ENCODE measurements around the gene ATG10. TPM values are rescaled to one million over a fixed set of nuclear protein-coding genes. Genes with fewer than 3 reads are reported as not detected.
"Not testable (repeated sequence)": the region's sequence is repeated elsewhere in the genome, so short reads cannot be mapped to it uniquely, and the experiment has no call there.

Gene ATG10
- total and polyA plus RNA-seq, 2 donors = 6.1 to 14.5 TPM

DNA sequence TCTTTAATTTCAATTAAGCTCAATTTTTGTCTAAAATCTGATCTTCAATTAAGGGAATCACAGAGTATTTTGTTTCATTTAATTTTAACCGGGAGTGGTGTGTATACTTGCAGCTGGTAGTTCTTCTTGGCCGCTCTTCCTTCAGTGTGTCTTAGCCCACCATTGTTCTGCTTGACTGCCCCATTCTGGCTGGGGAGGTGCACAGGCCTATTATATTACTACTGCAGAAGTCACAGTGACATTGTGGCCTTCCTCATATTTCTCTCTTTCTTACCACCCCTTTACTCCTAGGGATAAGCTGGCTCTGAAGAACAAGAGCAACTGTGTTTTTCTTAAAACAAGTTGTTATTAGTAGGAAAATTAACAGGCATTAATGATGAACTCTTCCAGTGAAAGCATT, 123.7 kb downstream of the ATG10 start:
- Histone ChIP-seq H3K36me3 (ENCODE audit: insufficient read depth) (no peaks in the 10 kb centered on the region), H3K4me3 (ENCODE audit: low read depth, low read length) (no peak overlapping the region), H3K4me1 (ENCODE audit: insufficient read depth) (no peaks in the 10 kb centered on the region), H3K27ac (ENCODE audit: low read depth) (no peak overlapping the region)
- no peak for DNase-seq (ENCODE audit: extremely low spot score)
- WGBS = 94% methylated on average over 2 of the region's 2 CpGs

DNA sequence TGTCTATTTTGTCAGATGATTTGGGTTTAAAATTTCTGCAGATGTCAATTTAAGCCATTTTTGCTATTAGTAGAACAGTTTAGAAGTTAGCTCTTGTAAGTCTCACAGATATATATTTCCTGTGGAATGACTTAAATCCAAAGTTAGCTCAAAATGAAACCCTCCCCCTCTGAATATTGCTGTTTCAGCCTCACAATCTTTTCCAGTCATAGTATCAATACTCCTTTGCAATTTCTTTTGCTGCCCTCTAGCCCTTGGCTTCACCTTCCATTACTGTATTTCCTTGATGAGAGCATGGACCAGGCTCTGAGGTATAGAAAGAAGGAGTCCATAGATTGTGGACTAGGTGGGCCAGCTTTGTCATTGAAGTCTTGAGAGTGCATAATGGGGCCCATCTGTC, 124.4 kb downstream of the ATG10 start:
- no peak for DNase-seq (ENCODE audit: extremely low spot score)
- H3K4me3 ChIP-seq (ENCODE audit: low read depth, low read length) = no peak overlapping the region
- no peak overlapping the region for H3K27ac ChIP-seq (ENCODE audit: low read depth)
- no peaks in the 10 kb centered on the region for H3K36me3 ChIP-seq (ENCODE audit: insufficient read depth)
- H3K4me1 ChIP-seq (ENCODE audit: insufficient read depth) = no peaks in the 10 kb centered on the region

DNA sequence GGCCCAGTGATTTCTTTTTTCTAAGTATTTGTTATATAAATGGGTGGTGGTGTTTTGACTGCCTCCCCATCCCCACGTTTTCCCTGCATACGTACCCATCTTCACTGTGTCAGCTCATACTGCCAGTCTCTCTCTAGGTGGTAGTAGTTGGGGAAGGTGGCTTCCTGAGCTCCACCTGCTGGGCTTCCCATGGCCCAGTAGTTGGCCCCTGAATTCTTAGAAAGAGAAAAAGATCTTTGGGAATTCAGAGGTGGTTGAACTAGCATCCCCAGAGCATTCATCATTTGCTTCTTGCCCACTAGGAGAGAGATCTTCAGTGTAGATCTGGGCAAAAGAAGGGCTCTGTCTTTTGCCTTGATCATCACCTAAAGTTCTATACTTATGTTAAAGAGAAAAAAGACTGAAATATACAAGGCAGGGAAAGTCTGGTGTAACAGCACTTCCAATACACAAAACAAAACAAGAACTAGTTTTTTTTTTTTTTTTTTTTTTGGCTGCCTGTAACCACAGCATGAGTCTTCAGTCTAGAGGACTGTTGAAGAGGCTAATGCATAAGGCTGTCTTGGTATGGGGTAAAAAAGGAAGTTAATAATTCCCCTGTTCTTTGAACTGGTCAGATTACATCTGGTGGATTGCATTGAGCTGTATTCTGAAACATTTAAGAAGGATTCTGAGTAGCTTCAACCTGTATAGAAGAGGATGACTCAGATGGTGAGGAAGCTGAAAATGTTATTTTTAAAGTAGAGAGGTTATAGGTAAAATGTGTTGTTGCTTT, 128.7 kb downstream of the ATG10 start:
- no peak for DNase-seq (ENCODE audit: extremely low spot score)
- no peaks in the 10 kb centered on the region for H3K36me3 ChIP-seq (ENCODE audit: insufficient read depth)
- no peak overlapping the region for H3K27ac ChIP-seq (ENCODE audit: low read depth)
- no peak overlapping the region for H3K4me3 ChIP-seq (ENCODE audit: low read depth, low read length)
- 100% methylated on average over 2 of the region's 2 CpGs for WGBS
- H3K4me1 ChIP-seq (ENCODE audit: insufficient read depth) = no peaks in the 10 kb centered on the region

DNA sequence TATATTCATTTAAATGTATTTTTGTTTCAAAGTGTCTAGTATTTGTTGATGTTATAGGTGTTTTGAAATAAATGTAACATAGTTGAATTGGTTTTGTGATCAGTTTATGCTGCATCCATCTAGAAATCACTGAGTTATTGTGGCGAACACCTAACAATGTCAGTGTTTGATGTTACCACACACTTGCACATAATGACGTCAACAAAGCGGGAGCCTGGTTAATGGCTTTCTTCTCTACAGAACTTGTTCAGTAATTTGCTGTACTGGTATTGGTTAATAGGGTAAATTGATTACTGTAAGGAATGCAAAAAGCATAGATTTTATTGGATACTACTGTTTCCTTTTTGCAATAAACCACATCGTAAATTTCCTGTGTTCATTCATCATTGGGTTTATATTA, 133.0 kb downstream of the ATG10 start:
- WGBS = 92% methylated on average over 4 of the region's 4 CpGs
- no peaks in the 10 kb centered on the region for H3K4me1 ChIP-seq (ENCODE audit: insufficient read depth)
- no peak overlapping the region for H3K27ac ChIP-seq (ENCODE audit: low read depth)
- H3K4me3 ChIP-seq (ENCODE audit: low read depth, low read length) = no peak overlapping the region
- DNase-seq (ENCODE audit: extremely low spot score) = no peak
- no peaks in the 10 kb centered on the region for H3K36me3 ChIP-seq (ENCODE audit: insufficient read depth)

DNA sequence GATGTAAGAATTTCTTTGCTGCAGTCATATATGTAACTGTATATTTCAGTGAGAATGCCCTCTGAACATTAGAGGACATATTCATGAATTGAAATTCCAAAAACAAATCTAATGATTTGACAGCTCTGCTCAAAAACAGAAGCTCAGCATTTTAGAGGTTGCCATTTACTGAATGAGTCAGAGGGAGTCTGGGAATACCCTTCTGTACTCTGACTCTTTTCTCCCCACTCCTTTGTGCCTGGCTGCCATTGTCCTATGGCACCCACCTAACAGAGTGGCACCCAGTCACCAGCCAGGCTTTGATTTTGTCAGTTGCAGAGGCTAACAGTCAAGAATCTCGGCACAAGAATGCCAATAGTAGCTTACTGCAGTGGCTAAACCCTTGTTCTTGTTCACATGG, 133.6 kb downstream of the ATG10 start:
- no peaks in the 10 kb centered on the region for H3K36me3 ChIP-seq (ENCODE audit: insufficient read depth)
- 78% methylated on average over 1 of the region's 1 CpG for WGBS

DNA sequence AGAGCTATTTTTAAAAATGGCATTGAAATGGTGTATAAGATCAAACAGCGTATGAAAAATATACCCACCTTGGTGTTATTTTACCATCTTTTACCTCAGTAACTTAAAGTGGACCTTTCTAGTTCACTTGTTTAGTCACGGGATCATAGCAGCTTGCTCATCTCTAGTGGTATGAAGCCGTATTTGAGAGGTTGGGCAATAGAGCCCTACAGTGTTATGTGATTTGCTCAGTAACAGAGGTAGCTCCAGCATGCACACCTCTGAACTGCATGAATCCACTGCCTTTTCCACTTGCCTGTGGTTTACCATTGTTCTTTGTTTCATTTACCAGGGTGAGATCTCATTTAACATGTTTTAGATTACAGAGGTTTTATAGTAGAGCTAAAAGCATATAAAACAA, 134.4 kb downstream of the ATG10 start:
- Histone ChIP-seq H3K27ac (ENCODE audit: low read depth) (no peak overlapping the region), H3K4me1 (ENCODE audit: insufficient read depth) (no peaks in the 10 kb centered on the region), H3K36me3 (ENCODE audit: insufficient read depth) (no peaks in the 10 kb centered on the region), H3K4me3 (ENCODE audit: low read depth, low read length) (no peak overlapping the region)
- no peak for DNase-seq (ENCODE audit: extremely low spot score)
- WGBS = 62% methylated on average over 3 of the region's 3 CpGs

More for the DNA sequence above, 133.6 kb downstream of the ATG10 start:
- no peak overlapping the region for H3K4me3 ChIP-seq (ENCODE audit: low read depth, low read length)
- no peaks in the 10 kb centered on the region for H3K4me1 ChIP-seq (ENCODE audit: insufficient read depth)
- DNase-seq (ENCODE audit: extremely low spot score) = no peak
- H3K27ac ChIP-seq (ENCODE audit: low read depth) = no peak overlapping the region

DNA sequence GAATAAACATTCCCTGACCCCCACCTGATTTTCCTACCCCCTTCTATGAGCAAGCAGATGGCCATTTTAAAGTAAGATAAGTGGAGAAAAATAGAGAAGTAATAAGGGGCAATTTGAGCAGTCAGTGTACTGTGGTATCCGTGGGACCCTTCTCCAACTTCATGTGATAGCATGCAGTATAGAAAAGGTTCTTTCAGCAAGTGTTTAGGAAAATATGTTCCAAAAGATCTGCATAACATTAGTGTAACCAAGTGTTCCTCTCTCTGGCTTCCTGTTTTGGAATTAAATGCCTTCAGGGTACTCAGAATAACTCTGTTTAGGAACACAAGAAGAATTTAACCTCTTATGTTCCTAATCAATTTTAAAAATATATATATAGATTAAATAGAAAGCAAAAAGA, 134.9 kb downstream of the ATG10 start:
- H3K4me1 ChIP-seq (ENCODE audit: insufficient read depth) = no peaks in the 10 kb centered on the region
- H3K36me3 ChIP-seq (ENCODE audit: insufficient read depth) = no peaks in the 10 kb centered on the region
- H3K27ac ChIP-seq (ENCODE audit: low read depth) = no peak overlapping the region
- no peak for DNase-seq (ENCODE audit: extremely low spot score)
- no peak overlapping the region for H3K4me3 ChIP-seq (ENCODE audit: low read depth, low read length)
- 19% methylated on average over 1 of the region's 1 CpG for WGBS

DNA sequence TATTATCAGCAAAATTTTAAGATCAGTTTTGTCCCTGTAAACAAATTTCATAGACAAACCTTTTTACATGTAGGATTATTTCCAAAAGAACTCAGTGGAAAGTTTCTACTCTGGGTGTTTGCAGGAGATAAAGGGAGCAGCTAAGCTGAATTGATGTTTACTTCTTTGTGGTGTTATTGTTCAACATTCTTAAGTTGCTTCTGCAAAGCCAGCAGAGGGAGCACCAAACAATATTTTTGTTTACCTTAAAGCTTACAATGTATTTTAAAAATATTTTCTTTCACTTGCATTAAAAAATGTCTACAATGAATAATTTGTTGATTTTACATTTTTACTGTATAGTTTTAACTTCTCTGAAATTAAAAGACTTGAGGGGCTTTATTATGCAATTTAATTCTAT, 135.4 kb downstream of the ATG10 start:
- no peak overlapping the region for H3K27ac ChIP-seq (ENCODE audit: low read depth)
- no peaks in the 10 kb centered on the region for H3K4me1 ChIP-seq (ENCODE audit: insufficient read depth)
- no peaks in the 10 kb centered on the region for H3K36me3 ChIP-seq (ENCODE audit: insufficient read depth)
- H3K4me3 ChIP-seq (ENCODE audit: low read depth, low read length) = no peak overlapping the region
- DNase-seq (ENCODE audit: extremely low spot score) = no peak

DNA sequence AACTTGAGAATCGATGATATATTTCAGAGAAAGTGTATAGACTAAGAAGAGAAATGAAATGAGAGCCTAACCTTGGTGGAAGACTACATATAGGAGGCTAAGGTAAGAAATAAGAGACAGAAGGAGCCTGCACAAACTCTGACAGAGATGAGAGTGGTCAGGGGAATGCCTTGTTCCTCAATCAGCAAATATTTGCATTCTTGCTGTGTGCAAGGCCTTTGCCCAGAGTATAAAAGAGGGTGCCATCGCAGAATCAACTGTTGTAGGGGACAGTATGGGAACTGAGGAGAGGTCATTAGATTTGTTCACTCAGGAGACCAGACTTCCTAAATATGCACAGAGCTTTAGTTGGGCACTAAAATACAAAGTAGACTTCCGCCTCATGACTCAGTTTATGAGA, 137.2 kb downstream of the ATG10 start:
- WGBS = 97% methylated on average over 3 of the region's 3 CpGs
- DNase-seq (ENCODE audit: extremely low spot score) = no peak
- H3K27ac ChIP-seq (ENCODE audit: low read depth) = no peak overlapping the region

DNA sequence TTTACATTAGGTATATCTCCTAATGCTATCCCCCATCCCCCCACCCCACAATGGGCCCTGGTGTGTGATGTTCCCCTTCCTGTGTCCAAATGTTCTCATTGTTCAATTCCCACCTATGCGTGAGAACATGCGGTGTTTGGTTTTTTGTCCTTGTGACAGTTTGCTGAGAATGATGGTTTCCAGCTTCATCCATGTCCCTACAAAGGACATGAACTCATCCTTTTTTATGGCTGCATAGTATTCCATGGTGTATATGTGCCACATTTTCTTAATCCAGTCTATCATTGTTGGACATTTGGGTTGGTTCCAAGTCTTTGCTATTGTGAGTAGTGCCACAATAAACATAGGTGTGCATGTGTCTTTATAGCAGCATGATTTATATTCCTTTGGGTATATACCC, 138.1 kb downstream of the ATG10 start:
- not testable (repeated sequence) for H3K4me1 ChIP-seq (ENCODE audit: insufficient read depth); H3K36me3 ChIP-seq (ENCODE audit: insufficient read depth); DNase-seq (ENCODE audit: extremely low spot score); H3K27ac ChIP-seq (ENCODE audit: low read depth); H3K4me3 ChIP-seq (ENCODE audit: low read depth, low read length)
- WGBS = 100% methylated on average over 2 of the region's 2 CpGs

More for the DNA sequence above, 137.2 kb downstream of the ATG10 start:
- Histone ChIP-seq H3K36me3 (ENCODE audit: insufficient read depth) (no peaks in the 10 kb centered on the region), H3K4me1 (ENCODE audit: insufficient read depth) (no peaks in the 10 kb centered on the region), H3K4me3 (ENCODE audit: low read depth, low read length) (no peak overlapping the region)

DNA sequence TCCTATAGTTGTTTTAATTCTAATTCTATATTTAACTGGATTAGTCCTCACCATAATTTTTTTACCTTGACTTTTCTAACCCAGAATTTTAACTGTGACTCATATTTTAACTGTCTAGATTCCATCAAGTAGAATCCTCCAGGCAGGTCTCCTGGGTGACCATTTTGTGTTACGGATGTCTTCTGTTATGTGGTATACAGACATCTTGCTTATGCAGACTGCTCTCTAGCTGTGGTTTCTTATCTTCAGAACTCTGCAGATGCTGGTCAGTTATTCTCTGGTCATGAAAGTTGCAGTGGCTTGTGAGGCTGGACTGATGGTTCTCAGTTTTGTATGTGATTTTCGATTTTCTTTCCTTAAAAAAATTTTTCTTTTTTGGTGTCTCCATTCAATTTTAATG, 139.4 kb downstream of the ATG10 start:
- WGBS = 82% methylated on average over 2 of the region's 2 CpGs
- no peak for DNase-seq (ENCODE audit: extremely low spot score)
- Histone ChIP-seq H3K4me3 (ENCODE audit: low read depth, low read length) (no peak overlapping the region), H3K27ac (ENCODE audit: low read depth) (no peak overlapping the region), H3K36me3 (ENCODE audit: insufficient read depth) (no peaks in the 10 kb centered on the region), H3K4me1 (ENCODE audit: insufficient read depth) (no peaks in the 10 kb centered on the region)

DNA sequence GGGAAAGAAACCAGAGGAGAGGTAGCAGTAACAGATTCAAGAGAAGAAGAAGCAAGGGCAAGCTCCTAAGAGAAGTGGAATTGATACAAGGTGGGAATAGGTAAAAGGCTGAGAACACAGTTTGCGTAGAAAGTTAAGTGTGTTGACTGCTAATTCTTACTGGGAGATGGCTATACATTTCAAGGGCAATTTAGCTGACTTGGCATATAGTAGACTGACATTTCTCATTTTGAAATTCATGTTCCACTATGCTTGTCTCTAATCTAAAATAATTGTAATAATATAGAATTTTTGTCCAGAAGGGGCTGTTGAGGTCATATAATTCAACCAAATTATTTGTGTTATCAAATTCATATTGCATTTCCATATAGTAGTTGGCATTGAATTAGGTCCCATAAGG, 144.0 kb downstream of the ATG10 start:
- no peaks in the 10 kb centered on the region for H3K36me3 ChIP-seq (ENCODE audit: insufficient read depth)
- WGBS = 100% methylated on average over 1 of the region's 1 CpG
- H3K4me3 ChIP-seq (ENCODE audit: low read depth, low read length) = no peak overlapping the region
- H3K4me1 ChIP-seq (ENCODE audit: insufficient read depth) = no peaks in the 10 kb centered on the region
- H3K27ac ChIP-seq (ENCODE audit: low read depth) = no peak overlapping the region
- no peak for DNase-seq (ENCODE audit: extremely low spot score)

DNA sequence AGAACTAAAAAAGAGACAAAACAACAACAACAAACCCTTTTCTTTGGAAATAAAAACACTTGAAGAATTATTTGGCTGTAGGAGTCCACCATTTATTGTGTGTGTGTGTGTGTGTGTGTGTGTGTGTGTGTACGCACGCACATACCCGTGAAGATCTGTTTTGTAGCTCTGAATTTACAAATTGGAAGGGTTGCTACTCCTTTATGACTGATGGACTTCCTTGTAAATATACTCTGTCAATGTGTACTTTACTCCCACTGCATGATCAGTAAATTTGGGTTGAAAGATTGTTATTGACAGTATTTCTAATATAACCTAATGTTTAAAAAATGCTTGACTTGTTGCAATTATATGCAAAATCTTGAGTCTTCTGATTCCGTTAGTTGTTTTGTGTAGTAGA, 148.1 kb downstream of the ATG10 start:
- no peak overlapping the region for H3K27ac ChIP-seq (ENCODE audit: low read depth)
- no peaks in the 10 kb centered on the region for H3K36me3 ChIP-seq (ENCODE audit: insufficient read depth)
- no peaks in the 10 kb centered on the region for H3K4me1 ChIP-seq (ENCODE audit: insufficient read depth)
- 96% methylated on average over 4 of the region's 4 CpGs for WGBS
- DNase-seq (ENCODE audit: extremely low spot score) = no peak
- no peak overlapping the region for H3K4me3 ChIP-seq (ENCODE audit: low read depth, low read length)

DNA sequence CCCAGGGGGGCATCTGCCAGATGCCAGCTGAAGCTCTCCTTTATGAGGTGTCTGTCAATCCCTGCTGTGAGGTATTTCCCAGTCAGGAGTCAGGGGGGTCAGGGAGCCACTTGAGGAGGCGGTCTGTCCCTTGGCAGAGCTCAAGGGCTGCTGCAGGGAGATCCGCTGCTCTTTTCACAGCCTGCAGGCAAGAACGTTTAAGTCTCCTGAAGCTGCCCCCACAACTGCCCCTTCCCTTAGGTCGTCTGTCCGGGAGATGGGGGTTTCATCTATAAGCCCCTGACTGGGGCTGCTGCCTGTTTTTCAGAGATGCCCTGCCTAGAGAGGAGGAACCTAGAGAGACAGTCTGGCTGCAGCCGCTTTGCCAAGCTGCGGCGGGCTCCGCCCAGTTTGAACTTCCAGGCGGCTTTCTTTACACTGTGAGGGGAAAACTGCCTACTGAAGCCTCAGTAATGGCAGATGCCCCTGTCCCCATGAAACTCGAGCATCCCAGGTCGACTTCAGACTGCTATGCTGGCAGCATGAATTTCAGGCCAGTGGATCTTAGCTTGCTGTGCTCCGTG, 158.0 kb downstream of the ATG10 start:
- Histone ChIP-seq H3K27ac (ENCODE audit: low read depth) (no peak overlapping the region), H3K4me3 (ENCODE audit: low read depth, low read length) (no peak overlapping the region), H3K36me3 (ENCODE audit: insufficient read depth) (no peaks in the 10 kb centered on the region), H3K4me1 (ENCODE audit: insufficient read depth) (no peaks in the 10 kb centered on the region)
- 83% methylated on average over 13 of the region's 13 CpGs for WGBS
- DNase-seq (ENCODE audit: extremely low spot score) = no peak

Measured in urinary bladder (tissue), 4 donors.